ENCODE results near the gene MYL5.

DNA sequence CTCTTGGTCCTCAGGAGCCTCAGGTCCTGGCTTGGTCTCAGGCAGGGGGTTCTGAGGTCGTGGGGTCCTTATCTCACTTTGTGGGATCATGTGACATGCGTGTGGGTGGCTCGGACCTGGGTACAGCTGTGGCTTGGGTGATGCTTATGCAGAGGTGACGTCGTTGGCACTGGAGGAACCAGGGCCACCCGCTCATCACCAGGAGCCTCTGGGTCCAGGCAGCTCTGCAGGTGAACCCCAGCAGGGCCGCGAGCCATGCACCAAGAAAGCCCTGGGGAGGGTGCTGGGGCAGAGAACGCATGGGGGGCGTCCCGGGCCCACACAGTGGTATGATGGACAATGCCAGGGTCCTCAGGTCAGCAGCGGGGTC is 9.0 kb upstream of the MYL5 start:
- TF ChIP-seq TP53 (CRISPR knock-in tag; conservative IDR thresholded peaks at IDR 0.05) (no peak), ZNF274 (CRISPR knock-in tag; IDR thresholded peaks at IDR 0.05) (no peak), MAFK (conservative IDR thresholded peaks at IDR 0.05 in 1 of 2, IDR thresholded peaks at IDR 0.05 in 1 of 2; ENCODE audit: low read length in 2 of 2) (no peak), SMC3 (IDR thresholded peaks at IDR 0.05; ENCODE audit: low read length) (no peak), ZC3H4 (CRISPR knock-in tag; IDR thresholded peaks at IDR 0.05; ENCODE audit: borderline replicate concordance) (no peak), CEBPZ (IDR thresholded peaks at IDR 0.05; ENCODE audit: low read length) (no peak), EZH2 (conservative IDR thresholded peaks at IDR 0.05; ENCODE audit: low read depth, low read length) (no peak), MED1 (CRISPR knock-in tag; IDR thresholded peaks at IDR 0.05) (no peak), ZNF781 (CRISPR knock-in tag; IDR thresholded peaks at IDR 0.05; ENCODE audit: borderline replicate concordance, not compliant biosample characterization) (no peak), SRY (CRISPR knock-in tag; IDR thresholded peaks at IDR 0.05) (no peak), RXRA (CRISPR knock-in tag; IDR thresholded peaks at IDR 0.05) (no peak), ZNF18 (CRISPR knock-in tag; IDR thresholded peaks at IDR 0.05; ENCODE audit: insufficient replicate concordance) (no peak)
